SU-DHL-6 (cell line): ENCODE data around the gene GINS2.

Experiments
- H2AFZ ChIP-seq: fragments of 200-600 bp; sonication (generic); 2 replicates; pipeline ENCODE4 v1.6.1; 2014; ENCODE audit warnings: low read depth, mild to moderate bottlenecking, moderate library complexity, mixed read lengths, antibody characterized with exemption, low read length; ENCODE audit not compliant: severe bottlenecking
- H3F3A ChIP-seq: fragments of 200-600 bp; shearing (Covaris generic); 2 replicates; pipeline ENCODE4 v1.6.0; 2016; ENCODE audit warnings: antibody characterized with exemption, mild to moderate bottlenecking; ENCODE audit not compliant: insufficient read depth
- H3K27ac ChIP-seq: fragments of 200-600 bp; sonication (generic); 2 replicates; pipeline ENCODE4 v1.5.1; 2016; ENCODE audit warnings: low read depth, mild to moderate bottlenecking, low read length, moderate library complexity, mixed read lengths
- H3K27me3 ChIP-seq: fragments of 200-600 bp; sonication (generic), shearing (Covaris generic); 2 replicates; pipeline ENCODE4 v1.6.0; 2014; ENCODE audit warnings: mild to moderate bottlenecking, low read length
- H3K36me3 ChIP-seq: fragments of 200-600 bp; sonication (generic); 2 replicates; pipeline ENCODE4 v1.6.1; 2014; ENCODE audit warnings: mild to moderate bottlenecking, low read length, mixed read lengths
- H3K4me2 ChIP-seq: fragments of 300-600, 200-600 bp; shearing (Covaris generic), sonication (generic); 2 replicates; pipeline ENCODE4 v1.6.0; 2014; ENCODE audit warnings: low read length, low read depth, mild to moderate bottlenecking; ENCODE audit not compliant: poor library complexity, severe bottlenecking
- H3K4me3 ChIP-seq: fragments of 200-600 bp; sonication (generic); 2 replicates; pipeline ENCODE4 v1.5.1; 2014; ENCODE audit warnings: antibody characterized with exemption, low read length, mild to moderate bottlenecking, mixed read lengths; ENCODE audit not compliant: insufficient read depth, poor library complexity, severe bottlenecking
- H3K79me2 ChIP-seq: fragments of 200-600 bp; sonication (generic); 2 replicates; pipeline ENCODE4 v1.6.1; 2014; ENCODE audit warnings: mild to moderate bottlenecking, low read length, moderate library complexity; ENCODE audit not compliant: insufficient read depth
- H3K9ac ChIP-seq: fragments of 200-600 bp; sonication (generic); 2 replicates; pipeline ENCODE4 v1.7.0; 2014; ENCODE audit warnings: mild to moderate bottlenecking, low read length
- H3K9me2 ChIP-seq: fragments of 200-600 bp; sonication (generic); replicated peaks from 2 replicates; pipeline ENCODE4 v1.6.1; 2014; ENCODE audit warnings: low read length; ENCODE audit not compliant: insufficient read depth
- H3K9me3 ChIP-seq: fragments of 200-600 bp; sonication (generic); 2 replicates; pipeline ENCODE4 v1.6.1; 2014; ENCODE audit warnings: low read length, mixed read lengths; ENCODE audit not compliant: insufficient read depth
- H4K20me1 ChIP-seq: fragments of 200-600 bp; sonication (generic); 2 replicates; pipeline ENCODE4 v1.6.1; 2014; ENCODE audit warnings: low read depth, mild to moderate bottlenecking, antibody characterized with exemption, low read length, moderate library complexity, mixed read lengths
- EZH2phosphoT487 ChIP-seq: fragments of 200-600 bp; sonication (generic), shearing (Covaris generic); conservative IDR thresholded peaks from 2 replicates; pipeline ENCODE4 v1.6.1; 2018; ENCODE audit warnings: mild to moderate bottlenecking, antibody characterized with exemption, low read length, moderate library complexity, mixed read lengths
- TF ChIP-seq, protein P1 (sequence below): fragments of 200-600 bp; sonication (generic); IDR thresholded peaks from one replicate; pipeline ENCODE4 v1.5.1; 2017; ENCODE audit warnings: antibody characterized with exemption, mild to moderate bottlenecking, low read length, moderate library complexity; ENCODE audit not compliant: insufficient read depth, poor library complexity, severe bottlenecking

GINS2 gene

DNA sequence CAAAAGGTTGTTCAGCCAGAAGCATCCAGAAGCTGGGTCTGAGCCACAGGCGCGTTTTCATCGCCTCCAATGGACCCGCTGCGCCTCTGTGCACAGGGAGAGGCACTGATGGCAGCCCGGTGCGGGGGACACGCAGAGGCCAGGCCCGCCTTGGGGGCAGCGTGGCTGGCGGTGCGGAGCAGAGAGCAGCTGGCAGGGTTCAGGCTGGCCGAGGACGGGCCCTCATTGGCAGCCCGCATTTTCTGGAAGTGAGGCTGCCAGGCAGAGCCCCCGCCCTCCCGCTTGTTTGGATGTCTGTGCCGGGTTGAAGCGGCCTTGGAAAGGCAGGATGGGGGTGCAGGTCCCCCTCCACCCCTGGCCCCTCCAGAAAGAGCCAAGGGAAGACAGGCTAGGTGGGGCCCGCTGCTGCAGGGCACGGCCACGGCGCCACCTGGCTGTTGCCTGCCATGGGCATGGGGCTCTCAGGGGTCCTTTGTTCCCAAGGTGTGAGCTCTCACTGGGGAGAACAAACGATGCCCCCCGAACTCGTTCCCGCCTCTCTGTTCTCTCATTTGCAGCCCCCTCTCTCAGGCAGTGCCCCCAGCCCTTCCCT is 56.9 kb downstream of the GINS2 start:
- H3K27ac ChIP-seq, result no peak overlapping the region
- no peak overlapping the region for H3K4me2 ChIP-seq
- no peak overlapping the region for H2AFZ ChIP-seq
- no peaks in the 10 kb centered on the region for H3K79me2 ChIP-seq
- no peak for TF ChIP-seq EZH2phosphoT487
- TF ChIP-seq, protein P1, sequence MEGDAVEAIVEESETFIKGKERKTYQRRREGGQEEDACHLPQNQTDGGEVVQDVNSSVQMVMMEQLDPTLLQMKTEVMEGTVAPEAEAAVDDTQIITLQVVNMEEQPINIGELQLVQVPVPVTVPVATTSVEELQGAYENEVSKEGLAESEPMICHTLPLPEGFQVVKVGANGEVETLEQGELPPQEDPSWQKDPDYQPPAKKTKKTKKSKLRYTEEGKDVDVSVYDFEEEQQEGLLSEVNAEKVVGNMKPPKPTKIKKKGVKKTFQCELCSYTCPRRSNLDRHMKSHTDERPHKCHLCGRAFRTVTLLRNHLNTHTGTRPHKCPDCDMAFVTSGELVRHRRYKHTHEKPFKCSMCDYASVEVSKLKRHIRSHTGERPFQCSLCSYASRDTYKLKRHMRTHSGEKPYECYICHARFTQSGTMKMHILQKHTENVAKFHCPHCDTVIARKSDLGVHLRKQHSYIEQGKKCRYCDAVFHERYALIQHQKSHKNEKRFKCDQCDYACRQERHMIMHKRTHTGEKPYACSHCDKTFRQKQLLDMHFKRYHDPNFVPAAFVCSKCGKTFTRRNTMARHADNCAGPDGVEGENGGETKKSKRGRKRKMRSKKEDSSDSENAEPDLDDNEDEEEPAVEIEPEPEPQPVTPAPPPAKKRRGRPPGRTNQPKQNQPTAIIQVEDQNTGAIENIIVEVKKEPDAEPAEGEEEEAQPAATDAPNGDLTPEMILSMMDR, result no peak
- no peaks in the 10 kb centered on the region for H3K36me3 ChIP-seq
- H3K9me2 ChIP-seq, result no peaks in the 10 kb centered on the region
- no peaks in the 10 kb centered on the region for H3F3A ChIP-seq
- H3K9me3 ChIP-seq, result no peaks in the 10 kb centered on the region
- no peak overlapping the region for H3K4me3 ChIP-seq
- no peak overlapping the region for H3K9ac ChIP-seq
- no peaks in the 10 kb centered on the region for H3K27me3 ChIP-seq
- no peaks in the 10 kb centered on the region for H4K20me1 ChIP-seq

DNA sequence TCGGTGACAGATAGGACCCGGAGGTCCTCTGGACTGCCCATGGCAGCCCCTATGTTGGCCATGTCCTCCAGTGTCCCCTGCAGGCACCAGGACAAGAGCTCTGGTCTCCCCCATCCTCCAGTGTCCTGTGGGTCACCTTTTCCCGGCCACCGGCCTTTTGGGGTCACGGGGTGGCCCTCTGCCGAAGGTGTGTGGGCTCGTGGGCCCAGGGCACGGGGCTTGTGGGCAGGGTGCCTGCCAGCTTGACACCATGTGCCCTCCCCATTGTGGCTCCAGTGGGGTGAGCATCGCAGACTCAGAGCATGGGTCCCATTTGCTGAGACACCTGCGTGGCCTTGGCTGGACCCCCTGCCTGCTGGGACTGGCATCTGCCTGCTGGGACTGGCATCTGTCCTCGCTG is 57.5 kb downstream of the GINS2 start:
- Histone ChIP-seq H3K79me2 (no peaks in the 10 kb centered on the region), H4K20me1 (no peaks in the 10 kb centered on the region), H3K4me2 (no peak overlapping the region), H3K9me3 (no peaks in the 10 kb centered on the region), H3K27me3 (no peaks in the 10 kb centered on the region), H3F3A (no peaks in the 10 kb centered on the region), H3K36me3 (no peaks in the 10 kb centered on the region), H3K9me2 (no peaks in the 10 kb centered on the region), H2AFZ (no peak overlapping the region), H3K9ac (no peak overlapping the region), H3K27ac (no peak overlapping the region), H3K4me3 (no peak overlapping the region)
- TF ChIP-seq, protein P1, result no peak
- TF ChIP-seq EZH2phosphoT487, result no peak

DNA sequence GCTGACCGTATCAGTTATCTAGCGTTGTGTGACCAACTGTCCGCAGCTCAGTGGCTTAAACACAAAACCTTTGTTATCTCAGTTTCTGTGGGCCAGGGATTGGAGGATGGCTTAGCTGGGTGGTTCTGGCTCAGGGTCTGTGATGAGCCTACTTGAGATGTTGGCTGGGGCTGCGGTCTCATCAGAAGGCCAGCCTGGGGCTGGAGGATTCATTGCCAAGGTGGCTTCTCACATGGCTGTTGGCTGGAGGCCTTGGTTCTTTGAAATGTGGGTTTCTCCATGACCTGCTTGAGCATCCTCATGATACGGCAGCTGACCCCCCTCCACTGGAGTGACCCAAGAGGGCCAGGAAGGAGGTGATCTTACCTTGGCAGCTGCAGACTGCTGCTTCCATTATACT is 58.9 kb downstream of the GINS2 start:
- no peaks in the 10 kb centered on the region for H3K79me2 ChIP-seq

More for the DNA sequence above, 58.9 kb downstream of the GINS2 start:
- H3K4me2 ChIP-seq, result no peak overlapping the region
- no peak overlapping the region for H3K9ac ChIP-seq
- TF ChIP-seq, protein P1, result no peak
- TF ChIP-seq EZH2phosphoT487, result no peak
- no peaks in the 10 kb centered on the region for H4K20me1 ChIP-seq
- H3F3A ChIP-seq, result no peaks in the 10 kb centered on the region
- H3K4me3 ChIP-seq, result no peak overlapping the region
- H2AFZ ChIP-seq, result no peak overlapping the region
- H3K9me3 ChIP-seq, result no peaks in the 10 kb centered on the region
- no peak overlapping the region for H3K27ac ChIP-seq
- H3K9me2 ChIP-seq, result no peaks in the 10 kb centered on the region
- H3K36me3 ChIP-seq, result no peaks in the 10 kb centered on the region
- H3K27me3 ChIP-seq, result no peaks in the 10 kb centered on the region
